Measurements from ENCODE around the gene MYO15A. TPM values are rescaled to one million over a fixed set of nuclear protein-coding genes. Genes with fewer than 3 reads are reported as not detected.

Gene MYO15A
- total and polyA plus RNA-seq, 9 donors: 1.5 to 5.4 (median 3.2) TPM

DNA sequence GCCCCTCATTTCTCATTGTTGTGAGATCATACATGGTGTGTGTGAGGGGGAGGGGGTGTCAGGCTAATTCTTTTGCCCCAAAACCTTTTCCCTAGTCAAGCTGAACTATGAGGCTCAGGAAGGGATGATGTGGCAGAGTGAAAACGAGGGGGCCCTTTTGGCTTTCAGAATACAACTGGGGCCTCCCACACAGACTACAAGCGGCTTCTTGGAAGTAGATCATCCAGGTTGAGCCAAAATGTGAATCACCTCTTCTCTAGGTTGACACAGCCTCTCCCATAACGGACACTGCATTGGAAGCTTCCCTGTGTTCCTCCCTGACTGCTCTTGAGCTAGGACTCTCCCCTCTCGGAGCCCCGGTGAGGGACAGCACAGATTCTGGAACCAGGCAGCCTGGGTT lies 72.8 kb downstream of the MYO15A start:
- H3K9me3 ChIP-seq: no peaks in the 10 kb centered on the region
- peak overlapping the region in 1 of 2 donors; percentile 94 for H3K27ac ChIP-seq
- no peak overlapping the region for H3K4me3 ChIP-seq
- no peaks in the 10 kb centered on the region for H3K36me3 ChIP-seq
- 34 to 58% (median 47%) methylated on average over 5 of the region's 5 CpGs for WGBS, 3 donors
- H3K27me3 ChIP-seq: no peaks in the 10 kb centered on the region
- peak in 1 of 5 donors; percentile 33 for DNase-seq
- intact Hi-C loops (cut with DNase I): loop anchor here in 1 of 4 donors (2.0 kb wide), 1 partner anchor 23 kb away; no protein-coding TSS in a partner anchor
- no peak for TF ChIP-seq EP300 (IDR thresholded peaks at IDR 0.05)
- no peak for TF ChIP-seq CTCF (IDR thresholded peaks at IDR 0.05)
- TF ChIP-seq POLR2A (IDR thresholded peaks at IDR 0.05): no peak
- H3K4me1 ChIP-seq (ENCODE audit: insufficient read depth): peaks cover 7% of the 10 kb centered on the region

GRCh38 chr17:18182110-18182977 lies 73.8 kb downstream of the MYO15A start:
- intact Hi-C loops (cut with DNase I): no loop called here
- WGBS, 3 donors: 4 to 12% (median 5%) methylated on average over 28 of the region's 28 CpGs
- peak in 4 of 5 donors; percentile 40 to 66 (median 62) for DNase-seq
- Histone ChIP-seq H3K27me3 (no peaks in the 10 kb centered on the region), H3K36me3 (no peaks in the 10 kb centered on the region), H3K4me1 (ENCODE audit: insufficient read depth) (peaks cover 12% of the 10 kb centered on the region), H3K9me3 (no peaks in the 10 kb centered on the region), H3K4me3 (peak overlapping the region; percentile 95), H3K27ac (peak overlapping the region; percentile 73 to 94)
- TF ChIP-seq POLR2A (IDR thresholded peaks at IDR 0.05) (no peak), CTCF (IDR thresholded peaks at IDR 0.05) (no peak), EP300 (IDR thresholded peaks at IDR 0.05) (no peak)

GRCh38 chr17:18182978-18183333 lies 74.4 kb downstream of the MYO15A start:
- WGBS, 3 donors: 0% methylated on average over 30 to 33 of the region's 33 CpGs
- Histone ChIP-seq H3K9me3 (no peaks in the 10 kb centered on the region), H3K27me3 (no peaks in the 10 kb centered on the region), H3K27ac (peak overlapping the region; percentile 73 to 94), H3K4me1 (ENCODE audit: insufficient read depth) (peaks cover 16% of the 10 kb centered on the region), H3K36me3 (no peaks in the 10 kb centered on the region), H3K4me3 (peak overlapping the region; percentile 95)
- DNase-seq: peak; percentile 87 to 94 (median 92)
- TF ChIP-seq POLR2A (IDR thresholded peaks at IDR 0.05) (peak; percentile 40), CTCF (IDR thresholded peaks at IDR 0.05) (no peak)
- intact Hi-C loops (cut with DNase I): no loop called here

- intact Hi-C loops (cut with DNase I): no loop called here
- TF ChIP-seq POLR2A (IDR thresholded peaks at IDR 0.05) (peak; percentile 99), CTCF (IDR thresholded peaks at IDR 0.05) (peak; percentile 6 to 43 (median 8)), EP300 (IDR thresholded peaks at IDR 0.05) (peak; percentile 66)
- peak; percentile 96 to 98 (median 97) for DNase-seq
- Histone ChIP-seq H3K27ac (peak within 1 kb of the TSS; percentile 73 to 94), H3K9me3 (no peaks in the 10 kb centered on the region), H3K36me3 (no peaks in the 10 kb centered on the region), H3K4me1 (ENCODE audit: insufficient read depth) (peaks cover 21% of the 10 kb centered on the region), H3K27me3 (no peaks in the 10 kb centered on the region), H3K4me3 (peak within 1 kb of the TSS; percentile 95)
- WGBS, 3 donors: 0 to 1% (median 1%) methylated on average over 50 to 98 of the region's 98 CpGs
These were observed 75.0 kb downstream of the MYO15A start, which contains the start of gene ALKBH5 for GRCh38 chr17:18183334-18184142. Gene ALKBH5, plus strand, starts transcription at chr17:18183828. Its CDS starts 416 bp downstream, at chr17:18184244.
